Stimulated activated CD8-positive, alpha-beta memory T cell treated with anti-CD3 and anti-CD28 coated beads, Interleukin-7, amount 100 ng/mL, for 24 hours (primary cell): ENCODE measurements around the gene FCGR2B.
"Not testable (repeated sequence)": the region's sequence is repeated elsewhere in the genome, so short reads cannot be mapped to it uniquely, and the experiment has no call there.

ENCODE experiments used
- DNase-seq: peaks from one replicate; pipeline ENCODE4 v3.0.0-alpha.2; 2020; ENCODE audit warnings: low read depth

FCGR2B gene

DNA sequence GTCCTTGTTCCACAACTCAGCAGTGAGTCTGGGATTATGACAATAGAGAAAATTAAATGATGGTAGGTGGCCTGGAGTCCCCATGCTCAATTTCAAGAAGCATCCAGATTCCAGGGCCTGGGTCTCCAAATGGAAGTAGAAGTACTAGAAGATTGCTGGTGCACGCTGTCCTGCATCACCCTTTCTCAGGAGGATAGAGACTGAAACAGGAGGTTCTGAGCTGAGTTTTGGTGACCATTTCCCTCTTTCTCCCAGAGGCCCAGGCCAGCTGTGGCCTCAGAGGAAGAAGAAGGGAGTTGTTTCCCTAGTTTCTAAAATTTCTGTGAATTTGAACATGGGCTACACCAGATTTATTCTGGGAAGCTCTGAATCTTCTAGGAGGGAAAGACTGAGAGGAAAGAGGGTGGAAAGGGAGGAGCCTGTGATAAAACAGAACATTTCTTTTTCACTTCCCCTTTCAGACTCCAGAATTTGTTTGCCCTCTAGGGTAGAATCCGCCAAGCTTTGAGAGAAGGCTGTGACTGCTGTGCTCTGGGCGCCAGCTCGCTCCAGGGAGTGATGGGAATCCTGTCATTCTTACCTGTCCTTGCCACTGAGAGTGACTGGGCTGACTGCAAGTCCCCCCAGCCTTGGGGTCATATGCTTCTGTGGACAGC is at the start of gene FCGR2B:
Gene FCGR2B (plus strand): TSS at position 460 of the 656 bp plus-strand sequence. CDS start 99 bp downstream, at position 559.
- DNase-seq, result not testable (repeated sequence)

- DNase-seq, result not testable (repeated sequence)
These were observed 46.5 kb upstream of the FCGR2B start for GRCh38 chr1:161616417-161616816.

- not testable (repeated sequence) for DNase-seq
These were observed 44.4 kb upstream of the FCGR2B start for GRCh38 chr1:161618517-161618916.

- not testable (repeated sequence) for DNase-seq
These were observed 42.5 kb upstream of the FCGR2B start for GRCh38 chr1:161620399-161620798.

DNA sequence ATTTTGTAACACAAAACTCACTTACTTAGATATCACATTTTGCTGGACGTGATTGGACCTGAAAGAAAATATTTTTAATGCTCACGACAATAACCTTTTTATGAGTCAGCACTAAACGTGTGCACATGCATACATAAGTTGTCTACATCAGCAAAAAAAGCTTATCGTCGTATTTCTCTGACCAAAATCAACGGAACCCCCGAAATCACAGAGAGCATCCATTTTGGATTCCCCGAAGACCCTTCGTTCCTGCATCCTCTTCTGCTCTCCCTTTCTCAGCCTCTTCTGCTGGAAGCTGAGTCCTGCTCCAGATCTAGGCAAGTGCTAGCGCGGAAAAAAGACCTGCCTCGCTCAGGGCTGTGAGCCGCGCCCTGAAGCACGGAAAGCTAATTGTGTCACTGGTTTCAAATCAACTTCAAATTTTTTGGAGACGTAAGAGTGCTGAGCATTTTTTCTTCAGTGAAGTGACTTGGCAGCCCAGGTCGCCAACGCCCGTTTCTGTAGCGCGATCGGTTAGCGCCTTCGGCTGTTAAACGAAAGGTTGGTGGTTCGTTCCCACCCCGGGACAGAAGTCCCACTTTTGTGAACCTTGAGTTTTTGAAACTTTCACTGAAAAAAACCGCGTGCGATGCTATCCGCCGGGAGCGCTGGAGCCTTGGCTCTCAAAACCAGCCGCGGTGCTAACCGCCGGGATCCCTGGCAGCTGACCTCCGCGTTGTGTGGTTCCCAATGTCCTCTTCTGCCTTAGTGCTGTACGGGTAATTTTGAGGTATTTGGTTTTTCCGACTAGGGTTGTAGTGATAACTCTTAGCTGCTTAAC is 41.6 kb upstream of the FCGR2B start:
- peak; percentile 80 for DNase-seq

- DNase-seq, result not testable (repeated sequence)
These were observed 40.9 kb upstream of the FCGR2B start for GRCh38 chr1:161622054-161622453.

DNA sequence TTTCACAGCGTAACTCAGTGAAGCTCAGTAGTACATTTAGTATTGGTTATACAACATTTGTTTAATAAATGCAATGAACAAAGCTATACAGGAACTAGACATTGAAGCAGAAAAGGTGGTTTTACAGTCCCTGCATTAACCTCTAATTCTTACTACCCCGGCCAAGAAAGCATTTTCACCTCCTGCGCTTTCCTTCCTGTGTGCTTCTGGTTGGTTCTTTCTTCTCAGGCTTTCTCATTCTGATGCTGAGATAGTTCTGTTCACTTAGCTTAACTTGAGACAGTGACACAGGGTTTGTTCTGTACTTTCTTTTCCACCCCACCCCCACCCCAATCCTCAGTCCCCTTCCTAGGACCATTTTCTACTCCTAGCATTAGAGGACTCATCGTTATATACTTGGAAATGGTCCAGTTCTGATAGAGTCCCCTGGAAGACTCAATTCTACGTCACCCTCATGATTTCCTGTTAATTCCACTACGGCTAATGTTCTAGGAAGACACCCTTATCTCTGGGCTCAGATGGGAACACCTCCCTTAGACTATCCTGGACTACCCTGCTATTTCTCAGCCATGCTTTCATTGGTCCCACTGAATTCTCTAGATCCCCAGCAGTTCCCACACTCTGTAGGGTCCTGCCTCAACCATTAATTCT is 39.4 kb upstream of the FCGR2B start:
- not testable (repeated sequence) for DNase-seq

- DNase-seq, result not testable (repeated sequence)
These were observed 38.3 kb upstream of the FCGR2B start for GRCh38 chr1:161624605-161625004.

- not testable (repeated sequence) for DNase-seq
These were observed 36.3 kb upstream of the FCGR2B start for GRCh38 chr1:161626445-161627146.

GRCh38 chr1:161630128-161630742 is 32.7 kb upstream of the FCGR2B start:
- DNase-seq, result not testable (repeated sequence)

DNA sequence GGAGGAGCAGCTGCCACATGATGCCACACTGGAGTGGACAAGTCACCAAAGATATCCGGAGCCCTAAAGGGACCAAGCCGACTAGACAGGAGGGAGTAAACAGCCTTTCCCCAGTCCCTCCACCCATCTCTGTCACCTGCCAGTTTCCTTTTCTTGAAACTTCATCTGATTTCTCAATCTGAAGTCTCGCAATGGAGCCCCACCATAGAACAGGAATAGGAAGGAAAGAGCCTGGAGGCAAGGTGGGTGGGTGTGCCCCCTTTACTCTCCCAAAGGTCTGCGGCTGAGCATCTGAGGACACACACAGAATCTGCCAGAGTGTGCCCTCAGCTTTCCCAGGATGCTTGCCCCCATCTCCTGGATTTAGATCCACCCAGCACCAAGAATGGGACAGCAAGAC is 31.9 kb upstream of the FCGR2B start, which contains the start of gene FCGR3B:
Gene FCGR3B (minus strand): TSS at position 101 of the 400 bp plus-strand sequence. CDS start 82 bp downstream, at position 19.
- no peak for DNase-seq

GRCh38 chr1:161634993-161635392 is 27.9 kb upstream of the FCGR2B start:
- DNase-seq, result not testable (repeated sequence)

DNA sequence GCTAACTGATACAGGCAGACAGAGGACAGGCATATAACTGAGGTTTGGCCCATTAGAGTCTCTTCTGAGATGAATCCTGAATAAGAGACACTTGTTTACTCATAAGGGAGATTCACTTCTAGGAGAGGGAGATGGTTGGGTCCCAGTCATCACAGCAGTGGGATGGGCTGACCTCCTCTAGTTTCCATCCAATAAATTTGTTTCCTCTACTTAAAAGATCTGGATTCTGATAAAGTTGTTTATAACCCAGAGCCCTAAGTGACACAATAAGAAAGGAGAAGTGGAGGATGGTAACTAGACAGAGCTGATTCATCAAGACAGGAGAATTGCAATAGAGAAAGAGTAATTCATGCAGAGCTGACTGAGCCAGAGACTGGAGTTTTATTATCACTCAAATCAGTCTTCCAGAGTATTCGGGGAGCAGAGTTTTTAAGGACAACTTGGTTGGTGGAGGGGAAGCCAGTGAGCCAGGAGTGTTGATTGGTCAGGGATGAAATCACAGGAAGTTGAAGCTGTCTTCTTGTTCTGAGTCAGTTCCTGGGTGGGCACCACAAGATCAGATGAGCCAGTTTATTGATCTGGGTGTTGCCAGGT is 26.7 kb upstream of the FCGR2B start:
- DNase-seq, result not testable (repeated sequence)

- DNase-seq, result not testable (repeated sequence)
These were observed 26.0 kb upstream of the FCGR2B start for GRCh38 chr1:161636976-161637375.

DNA sequence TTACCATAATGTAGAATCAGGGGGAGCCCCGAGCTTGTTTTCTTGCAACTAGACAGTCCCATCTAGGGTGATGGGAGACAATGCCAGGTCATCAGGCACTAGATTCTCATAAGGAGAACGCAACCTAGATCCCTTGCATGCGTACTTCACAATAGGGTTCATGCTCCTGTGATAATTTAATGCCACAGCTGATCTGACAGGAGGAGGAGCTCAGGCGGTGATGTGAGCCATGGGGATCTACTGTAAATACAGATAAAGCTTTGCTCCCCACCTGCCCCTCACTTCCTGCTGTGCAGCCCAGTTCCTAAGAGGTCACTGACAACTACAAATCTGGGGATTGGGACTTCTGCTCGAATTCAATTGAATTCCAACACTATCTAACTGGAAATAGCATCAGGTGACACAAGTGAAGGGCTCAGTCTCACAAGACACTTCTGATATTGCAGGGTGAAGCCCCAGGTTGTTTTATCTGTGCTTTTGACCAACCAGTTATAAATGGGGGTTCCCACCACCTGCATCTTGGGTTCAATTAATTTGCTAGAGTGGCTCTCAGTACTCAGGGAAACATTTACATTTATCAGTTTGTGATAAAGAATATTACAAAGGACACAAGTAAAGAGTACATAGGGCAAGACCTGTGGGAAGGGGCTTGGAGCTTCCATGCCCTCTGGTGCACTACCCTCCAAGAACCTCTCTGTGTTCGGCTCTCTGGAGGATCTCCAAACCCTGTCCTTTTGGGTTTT is 24.5 kb upstream of the FCGR2B start:
- not testable (repeated sequence) for DNase-seq

- DNase-seq, result not testable (repeated sequence)
These were observed 23.7 kb upstream of the FCGR2B start for GRCh38 chr1:161639203-161639602.

- DNase-seq, result not testable (repeated sequence)
These were observed 20.2 kb upstream of the FCGR2B start for GRCh38 chr1:161642697-161643096.

DNA sequence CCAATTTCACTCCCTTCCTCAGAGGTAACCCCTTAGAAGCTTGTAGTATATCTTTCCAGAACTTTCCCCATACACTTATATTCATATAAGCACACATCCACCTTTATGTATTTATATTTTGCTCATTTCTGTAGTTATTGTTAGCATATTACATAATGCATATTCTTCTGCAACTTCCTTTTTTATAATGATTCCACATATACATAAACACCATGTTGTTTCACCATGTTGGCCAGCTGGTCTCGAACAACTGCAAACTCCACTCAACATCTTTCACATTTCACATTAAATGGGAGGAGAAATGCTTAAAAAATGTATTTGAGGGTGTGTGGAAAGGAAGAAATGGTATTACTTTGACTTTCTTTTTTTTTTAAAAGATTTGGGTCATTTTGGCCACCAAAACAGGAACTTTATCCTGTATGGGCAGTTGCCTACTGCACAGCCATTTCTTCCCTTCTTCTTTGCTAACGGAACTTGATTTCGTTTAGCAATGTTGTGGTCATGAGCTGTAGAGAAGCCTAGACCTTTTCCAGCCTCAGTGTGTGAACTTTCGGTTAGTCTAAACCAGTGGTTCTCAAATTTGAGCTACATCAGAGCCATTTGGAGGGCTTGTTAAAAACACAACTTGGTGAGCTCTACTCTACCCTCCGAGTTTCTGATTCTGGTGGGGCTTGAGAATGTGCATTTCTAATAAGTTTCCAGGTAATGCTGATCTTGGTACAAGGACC is 19.3 kb upstream of the FCGR2B start:
- DNase-seq, result not testable (repeated sequence)

- DNase-seq, result not testable (repeated sequence)
These were observed 18.1 kb upstream of the FCGR2B start for GRCh38 chr1:161644855-161645254.
